Sigmoid colon (tissue), 7 donors: ENCODE data around the gene AVPI1. TPM values are rescaled to one million over a fixed set of nuclear protein-coding genes. Genes with fewer than 3 reads are reported as not detected.
A peak's percentile ranks its signal among the peaks of the same experiment; 100 is the strongest.

Source experiments
- DNase-seq: peaks from one replicate; pipeline ENCODE4 v3.0.0-alpha.2; 2019
- H3K27ac ChIP-seq, 4 donors: fragments of 200-600 bp; sonication (generic); one replicate each; pipeline ENCODE4 v1.5.1; 2016 to 2019; ENCODE audit warnings: mild to moderate bottlenecking in 1 of 4
- H3K27me3 ChIP-seq, 3 donors: fragments of 200-600 bp; sonication (generic); one replicate each; pipeline ENCODE4 v1.5.1; 2019; ENCODE audit warnings: mild to moderate bottlenecking in 1 of 3
- H3K36me3 ChIP-seq, 4 donors: fragments of 200-600 bp; sonication (generic); one replicate each; pipeline ENCODE4 v1.5.1; 2016 to 2019
- H3K4me1 ChIP-seq, 4 donors: fragments of 200-600 bp; sonication (generic); one replicate each; pipeline ENCODE4 v1.5.1; 2017 to 2019
- H3K4me3 ChIP-seq, 4 donors: fragments of 200-600 bp; sonication (generic); one replicate each; pipeline ENCODE4 v1.5.1; 2017 to 2019; ENCODE audit warnings: mild to moderate bottlenecking in 2 of 4, moderate library complexity in 1 of 4
- H3K9me3 ChIP-seq, 4 donors: fragments of 200-600 bp in 3 of 4; sonication (generic) in 3 of 4; one replicate each; pipeline versions ENCODE4 v1.5.1 to v1.6.1; 2013 to 2019
- EP300 ChIP-seq, 4 donors: sonication (generic); formaldehyde crosslinking; IDR thresholded peaks; one replicate each; pipeline ENCODE4 v1.6.1; 2017; ENCODE audit warnings: antibody characterized with exemption in 4 of 4
- POLR2A ChIP-seq, 2 donors: fragments of 450-650 bp; IDR thresholded peaks; one replicate each; pipeline ENCODE4 v1.6.1; 2016; ENCODE audit warnings: antibody characterized with exemption in 2 of 2, mild to moderate bottlenecking in 2 of 2, moderate library complexity in 2 of 2
- POLR2AphosphoS5 ChIP-seq, 4 donors: sonication (generic); formaldehyde crosslinking; IDR thresholded peaks; one replicate each; pipeline ENCODE4 v1.6.1; 2017; ENCODE audit warnings: antibody characterized with exemption in 4 of 4
- WGBS, 2 donors: extraction: QIAGEN DNeasy Blood & Tissue Kit; methylation state at CpG; one replicate each; pipeline ENCODE4 v1.1.7; 2013; 5-methylcytosine and 5-hydroxymethylcytosine counted together
- intact Hi-C: fragments of 100-400 bp; cut with DNase I; formaldehyde crosslinking; loops from one replicate; pipeline ENCODE4 v1.15.1; 2023
- polyA plus RNA-seq, 3 donors: library from polyadenylated mRNA; stranded (reverse); fragments of 200-250 nt; gene quantifications; one replicate each; pipeline ENCODE4 v1.2.3, GENCODE V29; 2013
- total RNA-seq, 4 donors: library from RNA; depleted of rRNA; stranded (reverse); fragments of >200 nt; gene quantifications; one replicate each; pipeline ENCODE4 v1.1.0, GENCODE V29; 2016
- TF ChIP-seq, protein P1 (sequence below), 4 experiments: fragments of 450-650 bp in 3 of 4; fragments of 200-600 bp in 1 of 4; IDR thresholded peaks; one replicate each; pipeline ENCODE4 v1.5.1; 2016 to 2019; ENCODE audit warnings: antibody characterized with exemption in 4 of 4, mild to moderate bottlenecking in 3 of 4, moderate library complexity in 2 of 4
- donor health status: healthy with polysubstance abuse.
- donor health status: Bipolar disorder and iron deficiency.
- donor health status: healthy.

AVPI1 gene
- total and polyA plus RNA-seq, 7 donors, result 10.5 to 58.3 (median 16.1) TPM

GRCh38 chr10:97723001-97723400 lies 36.0 kb upstream of the AVPI1 start:
- no peak for DNase-seq
- Histone ChIP-seq H3K27me3 (no peaks in the 10 kb centered on the region), H3K27ac (peak overlapping the region in 1 of 4 donors; percentile 8), H3K4me3 (no peak overlapping the region), H3K4me1 (peaks cover 0 to 36% (median 24%) of the 10 kb centered on the region in 4 donors), H3K36me3 (peaks cover 0 to 4% (median 0%) of the 10 kb centered on the region in 4 donors), H3K9me3 (no peaks in the 10 kb centered on the region)
- intact Hi-C loops, result no loop called here
- no peak for TF ChIP-seq POLR2AphosphoS5 (IDR thresholded peaks at IDR 0.05)
- TF ChIP-seq EP300 (IDR thresholded peaks at IDR 0.05), result no peak
- TF ChIP-seq POLR2A (IDR thresholded peaks at IDR 0.05), result no peak
- TF ChIP-seq, protein P1, sequence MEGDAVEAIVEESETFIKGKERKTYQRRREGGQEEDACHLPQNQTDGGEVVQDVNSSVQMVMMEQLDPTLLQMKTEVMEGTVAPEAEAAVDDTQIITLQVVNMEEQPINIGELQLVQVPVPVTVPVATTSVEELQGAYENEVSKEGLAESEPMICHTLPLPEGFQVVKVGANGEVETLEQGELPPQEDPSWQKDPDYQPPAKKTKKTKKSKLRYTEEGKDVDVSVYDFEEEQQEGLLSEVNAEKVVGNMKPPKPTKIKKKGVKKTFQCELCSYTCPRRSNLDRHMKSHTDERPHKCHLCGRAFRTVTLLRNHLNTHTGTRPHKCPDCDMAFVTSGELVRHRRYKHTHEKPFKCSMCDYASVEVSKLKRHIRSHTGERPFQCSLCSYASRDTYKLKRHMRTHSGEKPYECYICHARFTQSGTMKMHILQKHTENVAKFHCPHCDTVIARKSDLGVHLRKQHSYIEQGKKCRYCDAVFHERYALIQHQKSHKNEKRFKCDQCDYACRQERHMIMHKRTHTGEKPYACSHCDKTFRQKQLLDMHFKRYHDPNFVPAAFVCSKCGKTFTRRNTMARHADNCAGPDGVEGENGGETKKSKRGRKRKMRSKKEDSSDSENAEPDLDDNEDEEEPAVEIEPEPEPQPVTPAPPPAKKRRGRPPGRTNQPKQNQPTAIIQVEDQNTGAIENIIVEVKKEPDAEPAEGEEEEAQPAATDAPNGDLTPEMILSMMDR (IDR thresholded peaks at IDR 0.05), result no peak
- 83 to 91% methylated on average over 3 of the region's 3 CpGs for WGBS, 2 donors

GRCh38 chr10:97721871-97722780 lies 35.1 kb upstream of the AVPI1 start:
- no peaks in the 10 kb centered on the region for H3K27me3 ChIP-seq
- H3K9me3 ChIP-seq, result no peaks in the 10 kb centered on the region
- H3K4me1 ChIP-seq, result peaks cover 0 to 38% (median 30%) of the 10 kb centered on the region in 4 donors
- intact Hi-C loops, result no loop called here
- peak overlapping the region in 1 of 4 donors; percentile 17 for H3K27ac ChIP-seq
- H3K4me3 ChIP-seq, result no peak overlapping the region
- WGBS, 2 donors, result 20 to 68% methylated on average over 12 of the region's 12 CpGs
- DNase-seq, result no peak
- TF ChIP-seq POLR2A (IDR thresholded peaks at IDR 0.05) (no peak), EP300 (IDR thresholded peaks at IDR 0.05) (no peak), POLR2AphosphoS5 (IDR thresholded peaks at IDR 0.05) (no peak)
- TF ChIP-seq, protein P1 (IDR thresholded peaks at IDR 0.05), result no peak
- peaks cover 0 to 8% (median 4%) of the 10 kb centered on the region in 4 donors for H3K36me3 ChIP-seq

DNA sequence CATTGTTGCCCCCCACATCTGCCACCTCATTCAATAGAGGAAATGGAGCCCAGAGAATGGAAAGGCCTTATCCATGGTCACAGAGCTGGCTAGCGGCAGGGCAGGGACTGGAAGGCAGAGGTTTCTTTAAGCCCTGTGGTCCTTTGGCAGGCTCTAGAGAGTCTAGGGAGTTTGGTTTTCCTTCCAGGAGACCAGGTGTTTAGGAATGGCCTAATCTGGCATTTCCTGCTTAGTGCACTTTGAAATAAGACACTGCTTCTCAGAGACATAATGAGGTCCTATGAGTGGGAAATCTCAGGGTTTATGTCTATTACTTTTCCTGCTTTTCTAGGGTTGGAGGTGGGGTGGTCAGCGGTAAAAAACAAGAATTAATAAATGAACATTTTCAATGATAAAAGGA lies 32.6 kb upstream of the AVPI1 start:
- DNase-seq, result no peak
- Histone ChIP-seq H3K4me3 (no peak overlapping the region), H3K9me3 (no peaks in the 10 kb centered on the region), H3K36me3 (peaks cover 0 to 23% (median 5%) of the 10 kb centered on the region in 4 donors), H3K27ac (peak overlapping the region; percentile 95 to 100 (median 98)), H3K4me1 (peaks cover 0 to 50% (median 49%) of the 10 kb centered on the region in 4 donors), H3K27me3 (no peaks in the 10 kb centered on the region)
- TF ChIP-seq, protein P1 (IDR thresholded peaks at IDR 0.05), result no peak
- no peak for TF ChIP-seq POLR2AphosphoS5 (IDR thresholded peaks at IDR 0.05)
- no peak for TF ChIP-seq EP300 (IDR thresholded peaks at IDR 0.05)
- TF ChIP-seq POLR2A (IDR thresholded peaks at IDR 0.05), result no peak
- WGBS, 2 donors, result 76 to 86% methylated on average over 2 of the region's 2 CpGs
- intact Hi-C loops, result no loop called here

DNA sequence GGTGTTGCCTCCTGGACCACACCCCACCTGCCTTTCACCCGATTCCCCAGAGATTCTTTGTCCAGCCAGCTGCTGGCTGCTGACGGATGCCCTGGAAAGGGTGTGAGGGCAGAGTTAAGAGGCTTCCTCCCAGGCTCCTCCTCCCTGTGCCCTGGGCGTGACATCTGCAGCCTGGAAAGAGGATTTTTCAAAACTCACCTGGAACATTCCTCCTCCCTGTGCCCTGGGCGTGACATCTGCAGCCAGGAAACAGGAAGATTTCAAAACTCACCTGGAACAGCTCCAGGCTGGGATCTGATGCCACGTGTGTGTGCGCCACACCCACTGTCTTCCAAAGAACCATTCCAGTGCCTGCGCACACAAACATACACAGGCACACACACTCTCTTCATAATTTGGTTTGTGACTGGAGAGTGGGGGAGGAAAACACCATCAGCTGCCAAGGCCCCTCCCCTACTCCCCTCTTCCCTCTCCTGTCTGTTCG lies 31.7 kb upstream of the AVPI1 start:
- 10 to 51% methylated on average over 8 of the region's 8 CpGs for WGBS, 2 donors
- Histone ChIP-seq H3K4me3 (no peak overlapping the region), H3K36me3 (peaks cover 0 to 23% (median 5%) of the 10 kb centered on the region in 4 donors), H3K4me1 (peaks cover 0 to 50% (median 49%) of the 10 kb centered on the region in 4 donors), H3K27me3 (no peaks in the 10 kb centered on the region), H3K27ac (peak overlapping the region; percentile 95 to 100 (median 98)), H3K9me3 (no peaks in the 10 kb centered on the region)
- peak; percentile 83 for DNase-seq
- intact Hi-C loops, result no loop called here
- TF ChIP-seq POLR2AphosphoS5 (IDR thresholded peaks at IDR 0.05) (peak in 3 of 4 donors; percentile 25 to 38 (median 30)), POLR2A (IDR thresholded peaks at IDR 0.05) (peak in 1 of 2 donors; percentile 21)
- TF ChIP-seq, protein P1 (IDR thresholded peaks at IDR 0.05), result no peak
